Midbrain (tissue), 1 donor: Measurements from ENCODE around the gene NPY4R2.
"Not testable (repeated sequence)": the region's sequence is repeated elsewhere in the genome, so short reads cannot be mapped to it uniquely, and the experiment has no call there.

Experiments
- DNase-seq: peaks from one replicate; lab custom pipeline; 2025; lab: John Stamatoyannopoulos, UW

Gene NPY4R2

GRCh38 chr10:47932824-47933223, 14.4 kb downstream of the NPY4R2 start:
- DNase-seq = not testable (repeated sequence)

- DNase-seq = not testable (repeated sequence)
Measured at GRCh38 chr10:47933462-47933861, 15.0 kb downstream of the NPY4R2 start.

GRCh38 chr10:47936772-47937228, 18.3 kb downstream of the NPY4R2 start:
- DNase-seq = not testable (repeated sequence)

- not testable (repeated sequence) for DNase-seq
Measured at GRCh38 chr10:47937634-47938033, 19.2 kb downstream of the NPY4R2 start.

- not testable (repeated sequence) for DNase-seq
Measured at GRCh38 chr10:47940821-47941220, 22.4 kb downstream of the NPY4R2 start.

GRCh38 chr10:47941379-47941778, 22.9 kb downstream of the NPY4R2 start:
- not testable (repeated sequence) for DNase-seq

GRCh38 chr10:47942351-47943019, 24.0 kb downstream of the NPY4R2 start:
- DNase-seq = not testable (repeated sequence)

- not testable (repeated sequence) for DNase-seq
Measured at GRCh38 chr10:47943328-47943727, 24.9 kb downstream of the NPY4R2 start.

GRCh38 chr10:47947424-47947823, 29.0 kb downstream of the NPY4R2 start:
- not testable (repeated sequence) for DNase-seq

GRCh38 chr10:47957158-47957557, 38.7 kb downstream of the NPY4R2 start:
- not testable (repeated sequence) for DNase-seq

- DNase-seq = not testable (repeated sequence)
Measured at GRCh38 chr10:47959677-47960076, 41.2 kb downstream of the NPY4R2 start.

GRCh38 chr10:47960699-47961098, 42.2 kb downstream of the NPY4R2 start:
- DNase-seq = not testable (repeated sequence)

GRCh38 chr10:47962785-47963184, 44.3 kb downstream of the NPY4R2 start:
- DNase-seq = not testable (repeated sequence)

GRCh38 chr10:47964280-47965063, 46.0 kb downstream of the NPY4R2 start:
- DNase-seq = not testable (repeated sequence)

- DNase-seq = not testable (repeated sequence)
Measured at GRCh38 chr10:47968988-47969387, 50.5 kb downstream of the NPY4R2 start.

- DNase-seq = not testable (repeated sequence)
Measured at GRCh38 chr10:47970047-47970446, 51.6 kb downstream of the NPY4R2 start.

GRCh38 chr10:47971598-47971997, 53.1 kb downstream of the NPY4R2 start:
- DNase-seq = not testable (repeated sequence)

- DNase-seq = not testable (repeated sequence)
Measured at GRCh38 chr10:47972077-47972476, 53.6 kb downstream of the NPY4R2 start.
